Fibroblast of lung (primary cell): ENCODE data around the gene GPR107.

ENCODE experiments used
- EZH2 ChIP-seq: IDR thresholded peaks from 2 replicates; pipeline ENCODE4 v1.5.1; 2012; ENCODE audit warnings: low read length, control low read depth, mild to moderate bottlenecking; ENCODE audit errors: missing control alignments
- TF ChIP-seq, protein P1 (sequence below), 2 donors: IDR thresholded peaks in 1 of 2; conservative IDR thresholded peaks in 1 of 2; 1 replicate in 1 of 2; 2 replicates in 1 of 2; pipeline ENCODE4 v1.5.1; 2011 to 2012; ENCODE audit warnings: low read length in 2 of 2, control low read depth in 1 of 2, inconsistent platforms in 1 of 2, low read depth in 1 of 2, mild to moderate bottlenecking in 1 of 2

DNA sequence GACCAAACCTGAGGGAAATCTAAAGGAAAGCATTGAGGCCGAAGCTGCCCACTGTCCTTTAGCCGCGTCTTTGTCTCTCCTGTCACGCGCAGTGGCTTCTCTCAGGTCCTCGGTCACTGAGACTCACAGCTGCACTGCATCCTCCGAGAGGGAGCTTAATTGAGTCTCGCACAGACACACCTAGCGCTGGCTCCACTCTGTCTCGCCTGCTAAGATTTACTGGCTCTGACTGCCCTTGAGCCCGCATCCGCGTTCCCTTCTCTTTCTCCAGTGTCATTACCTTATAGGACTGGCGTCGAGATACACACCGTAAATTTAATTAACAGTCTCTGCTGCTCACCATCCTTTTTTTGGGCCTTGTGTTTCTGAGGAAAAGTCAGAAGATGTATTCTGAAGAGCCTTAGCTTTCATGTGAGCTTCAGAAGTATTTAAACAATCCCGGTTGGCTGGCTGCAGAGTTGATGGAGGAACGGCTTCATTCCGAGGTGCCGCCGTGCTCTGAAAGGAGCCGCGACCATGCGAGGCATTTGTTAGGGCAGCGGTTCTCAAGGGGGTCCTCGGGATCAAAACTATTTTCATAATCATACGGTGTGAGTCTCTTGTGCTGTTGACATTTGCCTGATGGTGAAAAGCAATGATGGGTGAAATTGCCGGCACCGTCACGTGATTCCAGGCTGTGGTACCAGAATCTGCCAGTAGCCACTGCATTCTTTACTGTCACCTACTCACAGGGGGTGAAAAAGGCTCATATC, 58.3 kb downstream of the GPR107 start:
- TF ChIP-seq, protein P1, sequence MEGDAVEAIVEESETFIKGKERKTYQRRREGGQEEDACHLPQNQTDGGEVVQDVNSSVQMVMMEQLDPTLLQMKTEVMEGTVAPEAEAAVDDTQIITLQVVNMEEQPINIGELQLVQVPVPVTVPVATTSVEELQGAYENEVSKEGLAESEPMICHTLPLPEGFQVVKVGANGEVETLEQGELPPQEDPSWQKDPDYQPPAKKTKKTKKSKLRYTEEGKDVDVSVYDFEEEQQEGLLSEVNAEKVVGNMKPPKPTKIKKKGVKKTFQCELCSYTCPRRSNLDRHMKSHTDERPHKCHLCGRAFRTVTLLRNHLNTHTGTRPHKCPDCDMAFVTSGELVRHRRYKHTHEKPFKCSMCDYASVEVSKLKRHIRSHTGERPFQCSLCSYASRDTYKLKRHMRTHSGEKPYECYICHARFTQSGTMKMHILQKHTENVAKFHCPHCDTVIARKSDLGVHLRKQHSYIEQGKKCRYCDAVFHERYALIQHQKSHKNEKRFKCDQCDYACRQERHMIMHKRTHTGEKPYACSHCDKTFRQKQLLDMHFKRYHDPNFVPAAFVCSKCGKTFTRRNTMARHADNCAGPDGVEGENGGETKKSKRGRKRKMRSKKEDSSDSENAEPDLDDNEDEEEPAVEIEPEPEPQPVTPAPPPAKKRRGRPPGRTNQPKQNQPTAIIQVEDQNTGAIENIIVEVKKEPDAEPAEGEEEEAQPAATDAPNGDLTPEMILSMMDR (conservative IDR thresholded peaks at IDR 0.05 in 1 of 2, IDR thresholded peaks at IDR 0.05 in 1 of 2; ENCODE audit: low read depth in 1 of 2, low read length in 2 of 2): no peak
- TF ChIP-seq EZH2: no peak
